Measurements from ENCODE around the gene CLCN3.

GRCh38 chr4:169768385-169768784, 148.0 kb downstream of the CLCN3 start:
- no peak for TF ChIP-seq EP300 (IDR thresholded peaks at IDR 0.05; ENCODE audit: low read depth)
- TF ChIP-seq CTCF (IDR thresholded peaks at IDR 0.05): no peak
- TF ChIP-seq POLR2A (IDR thresholded peaks at IDR 0.05): no peak
- no peak for TF ChIP-seq POLR2AphosphoS5 (IDR thresholded peaks at IDR 0.05)

Measured in transverse colon (tissue), 4 donors.